ENCODE data around the gene PCNX2. TPM values are rescaled to one million over a fixed set of nuclear protein-coding genes. Genes with fewer than 3 reads are reported as not detected.

PCNX2 gene
- total and polyA plus RNA-seq, 2 of the 8 experiments (the other 6 are each of a cell fraction or from before 2014, with no cell fraction given) = 46.1 to 57.6 TPM

GRCh38 chr1:233333086-233333485, 37.6 kb upstream of the PCNX2 start:
- H3K4me3 ChIP-seq (ENCODE audit: extremely low read depth in 1 of 4, insufficient read depth in 2 of 4, low read depth in 3 of 4, low read length in 4 of 4) = no peak overlapping the region
- H2BK12ac ChIP-seq (ENCODE audit: low read depth, low read length) = no peak overlapping the region
- H3K14ac ChIP-seq (ENCODE audit: insufficient read length) = no peak overlapping the region
- no peaks in the 10 kb centered on the region for H3K36me3 ChIP-seq (ENCODE audit: control insufficient read depth in 2 of 4, insufficient read depth in 4 of 4, low read length in 3 of 4)
- no peak overlapping the region for H3K4ac ChIP-seq (replicated peaks; ENCODE audit: insufficient read length, low read depth, low read length)
- H3K4me2 ChIP-seq (ENCODE audit: insufficient read depth in 1 of 2, low read depth in 2 of 2, low read length in 2 of 2) = no peak overlapping the region
- H3K79me2 ChIP-seq (ENCODE audit: control insufficient read depth in 1 of 2, insufficient read depth in 2 of 2, low read length in 2 of 2) = peaks cover 0 to 78% of the 10 kb centered on the region in 2 experiments; a peak in 2 of 4 replicates
- peaks cover 8% of the 10 kb centered on the region; the same call in 1 of the 2 replicates for H3K79me1 ChIP-seq (ENCODE audit: low read depth, low read length)
- no peak overlapping the region for H3K27ac ChIP-seq (ENCODE audit: low read depth, low read length)
- no peak overlapping the region for H2BK120ac ChIP-seq (replicated peaks; ENCODE audit: low read depth, low read length)
- H2BK5ac ChIP-seq (ENCODE audit: low read depth, low read length) = no peak overlapping the region
- H3K23ac ChIP-seq (ENCODE audit: insufficient read length) = no peak overlapping the region
- H4K91ac ChIP-seq (replicated peaks; ENCODE audit: insufficient read length, low read length) = no peak overlapping the region
- H3K56ac ChIP-seq (replicated peaks; ENCODE audit: insufficient read length, low read depth, low read length) = no peak overlapping the region
- CTCF ChIA-PET (ENCODE audit: partially characterized antibody) = interaction anchor here (1.0 to 1.9 kb wide), 3 partner anchors 19 to 33 kb away, joined by 3 to 8 read pairs (median 4); no protein-coding TSS in a partner anchor
- FAIRE-seq (no peak), DNase-seq (ENCODE audit: low read depth in 1 of 2, low spot score in 2 of 2) (no peak)
- peaks cover 8% of the 10 kb centered on the region for H3K23me2 ChIP-seq (ENCODE audit: low read depth, low read length)
- POLR2A ChIA-PET (ENCODE audit: partially characterized antibody) = no interaction called here
- H2BK15ac ChIP-seq (ENCODE audit: low read length) = no peak overlapping the region
- no peak overlapping the region for H3K9ac ChIP-seq (replicated peaks in 1 of 4; ENCODE audit: extremely low read depth in 1 of 4, low read depth in 3 of 4, low read length in 3 of 4)
- WGBS, 2 experiments (ENCODE audit: extremely low coverage in 1 of 2, insufficient coverage in 1 of 2, insufficient read length in 1 of 2, insufficient replicate concordance in 2 of 2, low coverage in 1 of 2, low lambda C conversion rate in 2 of 2, missing lambda C conversion rate in 1 of 2) = 95% methylated on average over 1 of the region's 1 CpG; no CpG with 5 or more reads in 1 of the 2 experiments
- no peak overlapping the region for H2AFZ ChIP-seq (ENCODE audit: low read length)
- no peak overlapping the region for H4K5ac ChIP-seq (ENCODE audit: insufficient read length, low read depth, low read length)
- H2BK20ac ChIP-seq (ENCODE audit: low read length) = no peak overlapping the region
- peaks cover 0 to 7% (median 3%) of the 10 kb centered on the region in 4 experiments; a peak in 3 of 7 replicates for H3K27me3 ChIP-seq (replicated peaks in 1 of 4; ENCODE audit: control insufficient read depth in 3 of 4, extremely low read depth in 1 of 4, insufficient read depth in 3 of 4, low read length in 3 of 4)
- no peaks in the 10 kb centered on the region for H3K9me3 ChIP-seq (ENCODE audit: insufficient read depth in 2 of 2, low read depth in 1 of 2, low read length in 1 of 2)
- no peak overlapping the region for H3K18ac ChIP-seq (ENCODE audit: extremely low read depth, low read length)
- no peak overlapping the region for H4K8ac ChIP-seq (ENCODE audit: extremely low read depth, insufficient read depth, low read length)
- H3K4me1 ChIP-seq (replicated peaks in 1 of 4; ENCODE audit: control insufficient read depth in 3 of 4, insufficient read depth in 4 of 4, low read length in 3 of 4) = peaks cover 5 to 13% (median 6%) of the 10 kb centered on the region in 4 experiments; a peak in 6 of 7 replicates
- H2AK5ac ChIP-seq (ENCODE audit: low read depth, low read length) = no peak overlapping the region
- H4K20me1 ChIP-seq (replicated peaks in 1 of 2; ENCODE audit: control insufficient read depth in 1 of 2, insufficient read depth in 2 of 2, low read length in 2 of 2) = peaks cover 7 to 9% of the 10 kb centered on the region in 2 experiments
- no peak for TF ChIP-seq SP2 (IDR thresholded peaks at IDR 0.05; ENCODE audit: low read length)
- no peak for TF ChIP-seq TBP (IDR thresholded peaks at IDR 0.05; ENCODE audit: low read depth, low read length)
- TF ChIP-seq CBX8 (IDR thresholded peaks at IDR 0.05; ENCODE audit: borderline replicate concordance, low read depth, low read length) = no peak
- TF ChIP-seq NRF1 (IDR thresholded peaks at IDR 0.05; ENCODE audit: low read depth, low read length) = no peak
- no peak for TF ChIP-seq EP300 (IDR thresholded peaks at IDR 0.05; ENCODE audit: borderline replicate concordance in 1 of 2, low read depth in 2 of 2, low read length in 2 of 2)
- TF ChIP-seq GABPA (IDR thresholded peaks at IDR 0.05; ENCODE audit: borderline replicate concordance, insufficient read depth, low read length) = no peak
- TF ChIP-seq FOSL1 (IDR thresholded peaks at IDR 0.05; ENCODE audit: insufficient read depth, low read depth, low read length) = no peak
- no peak for TF ChIP-seq RBBP5 (IDR thresholded peaks at IDR 0.05; ENCODE audit: borderline replicate concordance, low read depth, low read length)
- TF ChIP-seq SIRT6 (IDR thresholded peaks at IDR 0.05; ENCODE audit: low read length) = no peak
- TF ChIP-seq CTCF (IDR thresholded peaks at IDR 0.05; ENCODE audit: control extremely low read depth in 1 of 3, insufficient read depth in 1 of 3, low read depth in 1 of 3, low read length in 3 of 3) = no peak
- TF ChIP-seq KDM1A (IDR thresholded peaks at IDR 0.05; ENCODE audit: borderline replicate concordance, low read length) = no peak
